Hippocampal formation (tissue), 2 donors: ENCODE results near the gene RAB6B.

Experiments used
- DNase-seq, 2 donors: peaks; one replicate each; lab custom pipeline; 2025; lab: John Stamatoyannopoulos, UW

RAB6B gene

DNA sequence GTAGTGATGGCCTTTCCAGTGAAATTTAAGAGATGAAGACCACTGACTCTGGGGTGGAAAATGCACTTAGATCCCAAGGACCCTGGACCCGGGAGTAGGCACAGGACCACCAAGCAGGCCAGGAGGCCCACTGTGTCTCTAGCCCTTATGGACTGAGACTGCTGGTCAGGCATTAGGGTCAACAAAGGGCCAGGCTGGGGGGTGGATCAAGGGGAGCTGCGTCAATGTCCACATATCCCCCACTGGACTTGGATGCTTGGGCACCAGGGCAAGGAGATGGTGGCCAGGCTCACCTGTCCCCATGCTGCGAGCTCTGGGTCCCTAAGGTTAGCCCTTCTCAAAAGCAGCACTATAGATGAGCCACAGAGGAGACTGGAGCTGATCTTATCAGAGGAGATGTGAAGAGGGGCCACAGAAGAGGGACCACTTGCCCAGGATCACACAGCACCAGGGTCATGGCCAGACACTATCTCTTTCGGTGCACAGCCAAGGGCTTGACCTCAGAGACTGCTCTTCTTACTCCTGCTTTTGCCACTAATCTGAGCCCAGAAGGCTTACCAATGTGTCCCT, 14.7 kb downstream of the RAB6B start:
- DNase-seq = no peak

- DNase-seq = no peak
Measured at GRCh38 chr3:133880287-133880686, 15.4 kb downstream of the RAB6B start.

GRCh38 chr3:133878518-133878917, 17.2 kb downstream of the RAB6B start:
- no peak for DNase-seq

GRCh38 chr3:133877221-133877620, 18.5 kb downstream of the RAB6B start:
- DNase-seq = no peak

GRCh38 chr3:133874761-133875438, 20.8 kb downstream of the RAB6B start:
- DNase-seq = no peak

GRCh38 chr3:133874344-133874743, 21.3 kb downstream of the RAB6B start:
- no peak for DNase-seq

GRCh38 chr3:133872781-133873180, 22.9 kb downstream of the RAB6B start:
- no peak for DNase-seq

- no peak for DNase-seq
Measured at GRCh38 chr3:133872161-133872560, 23.5 kb downstream of the RAB6B start.

GRCh38 chr3:133871368-133872090, 24.2 kb downstream of the RAB6B start:
- no peak for DNase-seq

DNA sequence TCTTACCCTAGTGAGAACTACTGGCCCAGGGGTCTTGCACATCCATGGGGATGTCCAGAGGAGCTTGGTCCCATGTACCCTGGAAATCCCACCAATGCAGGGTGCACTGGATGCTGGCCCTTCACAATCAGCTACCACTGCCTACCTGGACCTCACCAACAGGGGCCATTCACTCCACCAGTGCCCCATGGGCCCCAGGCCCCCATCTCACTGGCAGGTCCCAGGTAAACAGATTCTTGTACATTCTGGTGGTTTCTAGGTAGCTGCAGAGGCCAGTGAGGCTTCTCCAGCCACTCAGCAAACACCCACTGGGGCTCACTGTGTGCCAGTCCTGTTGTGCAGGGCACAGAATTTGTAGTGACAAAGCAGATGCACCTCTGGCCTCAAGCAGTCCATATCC, 24.9 kb downstream of the RAB6B start:
- DNase-seq = no peak

GRCh38 chr3:133869586-133869985, 26.1 kb downstream of the RAB6B start:
- DNase-seq = no peak

DNA sequence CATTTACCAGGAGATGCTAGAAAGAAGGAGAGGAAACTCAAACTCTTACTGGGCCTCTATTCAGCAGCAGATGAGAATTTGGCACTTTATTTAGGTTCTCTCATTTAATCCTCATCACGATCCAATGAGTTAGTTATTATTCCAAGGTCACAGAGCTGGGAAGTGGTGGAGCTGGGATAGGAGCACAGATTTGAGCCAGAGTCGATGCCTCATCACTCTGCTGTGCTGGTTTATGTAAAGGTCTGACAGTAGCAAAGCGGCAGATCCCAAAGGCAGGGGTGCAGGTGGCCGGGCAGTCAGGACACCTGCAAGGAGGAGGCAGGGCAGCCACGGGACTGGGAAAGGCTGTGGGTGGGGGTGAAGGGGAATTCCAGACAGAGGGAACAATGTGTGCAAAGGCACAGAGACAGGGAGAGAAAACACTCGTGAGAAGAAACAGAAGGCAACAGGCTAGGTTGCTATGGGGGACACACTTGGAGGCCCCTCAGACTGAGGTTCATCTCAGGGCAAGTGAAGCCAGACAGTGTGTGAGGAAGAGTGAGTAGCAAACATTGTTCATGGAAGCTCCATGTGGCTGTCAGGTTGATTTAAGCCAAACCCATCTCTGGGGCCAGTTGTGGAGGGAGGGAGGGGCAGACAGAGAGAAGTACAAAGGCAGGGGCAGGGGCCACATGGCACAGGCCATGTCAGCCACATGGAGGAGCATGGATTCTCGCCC, 26.8 kb downstream of the RAB6B start:
- DNase-seq = peak in 1 of 2 donors; percentile 23

DNA sequence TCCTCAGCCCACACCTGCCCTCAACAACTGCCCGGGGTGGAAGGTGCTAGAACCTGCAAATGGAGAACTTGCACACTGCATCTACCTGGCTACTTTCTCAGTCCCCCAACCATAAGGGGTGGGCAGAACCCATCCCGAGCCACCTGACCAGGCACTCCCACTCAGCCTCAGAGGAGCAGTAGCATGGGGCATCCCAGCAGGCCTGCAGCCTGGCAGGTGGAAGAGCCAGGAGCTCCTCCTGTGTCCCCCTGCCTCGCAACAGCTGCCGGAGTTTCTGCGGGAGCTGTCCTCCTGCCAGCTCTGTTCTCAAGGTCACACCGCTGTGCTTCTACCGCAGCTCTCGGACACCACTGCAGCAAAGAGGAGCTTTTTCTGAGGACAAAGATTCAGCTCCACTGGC, 27.5 kb downstream of the RAB6B start:
- no peak for DNase-seq

DNA sequence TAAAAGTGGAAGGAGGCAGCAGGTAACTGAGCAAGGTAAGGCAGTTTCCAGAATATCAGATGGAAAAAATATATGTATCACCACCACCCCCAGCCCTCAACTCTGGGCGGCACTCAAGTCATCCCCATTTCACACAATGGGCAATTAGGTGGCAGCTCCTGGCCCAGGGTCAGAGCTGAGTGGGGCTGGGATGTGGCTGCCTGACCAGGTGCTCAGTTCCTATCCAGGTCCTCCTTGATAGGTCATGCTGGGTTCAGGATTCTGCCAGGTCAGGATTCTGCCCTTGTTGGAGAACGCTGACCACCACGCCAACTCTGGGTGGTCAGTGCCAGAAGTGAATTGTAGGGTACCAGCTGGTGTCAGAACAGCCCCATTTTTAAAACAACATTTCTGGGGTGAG, 29.5 kb downstream of the RAB6B start:
- no peak for DNase-seq

GRCh38 chr3:133865136-133865855, 30.4 kb downstream of the RAB6B start:
- no peak for DNase-seq

DNA sequence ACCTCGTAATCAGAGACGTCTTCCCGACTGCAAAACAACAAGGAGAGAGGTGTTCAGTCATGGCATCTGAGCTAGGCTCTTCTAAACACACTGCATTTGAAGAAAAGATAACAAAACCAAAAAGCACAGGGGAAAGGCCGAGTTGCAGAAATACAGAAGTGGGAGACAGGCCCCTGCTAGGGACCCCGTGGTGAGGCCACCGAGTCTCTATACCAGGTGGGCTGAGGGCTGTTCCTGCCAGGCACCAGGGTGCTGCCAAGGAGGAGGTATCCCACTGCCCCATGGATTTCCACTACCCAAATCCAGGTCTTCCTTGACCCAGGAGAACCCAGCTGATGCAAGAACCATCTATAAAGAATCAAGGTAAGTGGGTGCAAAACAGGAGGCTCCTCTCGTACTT, 31.1 kb downstream of the RAB6B start:
- no peak for DNase-seq

- no peak for DNase-seq
Measured at GRCh38 chr3:133863911-133864310, 31.8 kb downstream of the RAB6B start.

- no peak for DNase-seq
Measured at GRCh38 chr3:133862161-133862560, 33.5 kb downstream of the RAB6B start.

- DNase-seq = no peak
Measured at GRCh38 chr3:133860519-133860918, 35.2 kb downstream of the RAB6B start.

- no peak for DNase-seq
Measured at GRCh38 chr3:133859381-133860234, 36.1 kb downstream of the RAB6B start.

DNA sequence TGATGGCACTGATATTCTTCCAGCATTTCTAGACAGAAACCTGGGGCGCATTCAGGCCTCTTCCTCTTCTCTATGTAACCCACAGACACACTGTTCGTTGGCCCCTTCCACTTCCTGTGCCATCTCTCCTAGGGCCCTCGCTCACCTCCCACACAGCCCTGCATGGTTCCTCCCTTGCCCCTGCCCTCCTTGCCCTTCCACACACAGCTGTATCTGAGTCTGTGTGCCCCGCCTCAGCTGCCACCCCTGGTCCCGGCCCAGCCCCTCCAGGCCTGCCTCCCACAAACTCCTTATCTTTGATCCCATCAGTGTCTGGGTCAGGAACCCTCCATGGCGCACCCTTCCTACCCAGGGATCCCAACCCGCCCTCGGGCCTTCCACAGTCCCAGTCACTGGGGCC, 37.9 kb downstream of the RAB6B start:
- no peak for DNase-seq
